Coronary artery (tissue), 2 donors: ENCODE data around the gene MYH11.
"Not testable (repeated sequence)": the region's sequence is repeated elsewhere in the genome, so short reads cannot be mapped to it uniquely, and the experiment has no call there.

Experiments used
- DNase-seq: peaks from one replicate; pipeline ENCODE4 v3.0.0-alpha.2; 2017; ENCODE audit warnings: low spot score
- H3K27ac ChIP-seq, 2 donors: fragments of 200-600 bp; sonication (generic); one replicate each; pipeline ENCODE4 v1.5.1; 2016 to 2019
- H3K4me3 ChIP-seq: fragments of 200-600 bp; sonication (generic); 2 replicates; pipeline ENCODE4 v1.5.1; 2016; ENCODE audit warnings: mild to moderate bottlenecking, moderate library complexity
- CTCF ChIP-seq: fragments of 200-600 bp; sonication (generic); IDR thresholded peaks from one replicate; pipeline ENCODE4 v1.5.1; 2019; ENCODE audit warnings: antibody characterized with exemption

The MYH11 gene

GRCh38 chr16:15825750-15826305 lies 31.0 kb downstream of the MYH11 start:
- TF ChIP-seq CTCF = no peak
- Histone ChIP-seq H3K27ac (peak overlapping the region; percentile 64 to 89), H3K4me3 (peak overlapping the region; percentile 33)

GRCh38 chr16:15822957-15823356 lies 33.9 kb downstream of the MYH11 start:
- Histone ChIP-seq H3K4me3 (peak overlapping the region; percentile 43), H3K27ac (peak overlapping the region; percentile 64 to 89)
- no peak for TF ChIP-seq CTCF
- peak; percentile 86 for DNase-seq

More at GRCh38 chr16:15825750-15826305, 31.0 kb downstream of the MYH11 start:
- no peak for DNase-seq

- peak overlapping the region; percentile 64 to 74 for H3K27ac ChIP-seq
- no peak overlapping the region for H3K4me3 ChIP-seq
- no peak for DNase-seq
- TF ChIP-seq CTCF = no peak
Observed at GRCh38 chr16:15820837-15821236, 36.0 kb downstream of the MYH11 start.

- no peak for TF ChIP-seq CTCF
- Histone ChIP-seq H3K27ac (peak overlapping the region; percentile 55 to 68), H3K4me3 (no peak overlapping the region)
- DNase-seq = no peak
Observed at GRCh38 chr16:15819046-15819445, 37.8 kb downstream of the MYH11 start.

GRCh38 chr16:15817446-15817845 lies 39.4 kb downstream of the MYH11 start:
- peak overlapping the region in 1 of 2 donors; percentile 25 for H3K27ac ChIP-seq
- DNase-seq = no peak
- no peak overlapping the region for H3K4me3 ChIP-seq
- TF ChIP-seq CTCF = no peak

GRCh38 chr16:15816228-15816627 lies 40.6 kb downstream of the MYH11 start:
- H3K4me3 ChIP-seq = peak overlapping the region; percentile 23
- TF ChIP-seq CTCF = no peak
- DNase-seq = no peak
- peak overlapping the region; percentile 34 for H3K27ac ChIP-seq

GRCh38 chr16:15812401-15812750 lies 44.5 kb downstream of the MYH11 start:
- Histone ChIP-seq H3K27ac (peak overlapping the region; percentile 82 to 96), H3K4me3 (peak overlapping the region; percentile 0)
- DNase-seq = not testable (repeated sequence)
